Bronchial epithelial cell (primary cell): Measurements from ENCODE around the gene TESPA1. TPM values are rescaled to one million over a fixed set of nuclear protein-coding genes. Genes with fewer than 3 reads are reported as not detected.

Source experiments
- DNase-seq: peaks from one replicate; pipeline ENCODE4 v3.0.0-alpha.2; 2010; ENCODE audit warnings: low read depth
- FAIRE-seq: peaks from 2 replicates; lab custom pipeline; 2011; peaks lifted over from hg19 to GRCh38; lab: Jason Lieb, UNC
- H3K27me3 ChIP-seq: 2 replicates; pipeline ENCODE4 v1.5.1; 2011; ENCODE audit warnings: low read length; ENCODE audit not compliant: control insufficient read depth, insufficient read depth
- H3K36me3 ChIP-seq: 2 replicates; pipeline ENCODE4 v1.5.1; 2011; ENCODE audit warnings: low read length; ENCODE audit not compliant: control insufficient read depth, insufficient read depth
- H3K4me3 ChIP-seq: 2 replicates; pipeline ENCODE4 v1.5.1; 2011; ENCODE audit warnings: mild to moderate bottlenecking, low read depth, low read length, control low read depth
- total RNA-seq: library from RNA; depleted of rRNA; stranded (reverse); fragments of >200 nt; gene quantifications from 2 replicates; pipeline ENCODE4 v1.2.1, GENCODE V29; 2014
- TF ChIP-seq, protein P1 (sequence below): IDR thresholded peaks from 2 replicates; pipeline ENCODE4 v1.5.1; 2011; ENCODE audit warnings: mild to moderate bottlenecking, moderate library complexity, low read length, control low read depth, inconsistent platforms; ENCODE audit not compliant: insufficient read depth, severe bottlenecking

TESPA1 gene
- total RNA-seq, 1 donor from 2014 or later: not detected

DNA sequence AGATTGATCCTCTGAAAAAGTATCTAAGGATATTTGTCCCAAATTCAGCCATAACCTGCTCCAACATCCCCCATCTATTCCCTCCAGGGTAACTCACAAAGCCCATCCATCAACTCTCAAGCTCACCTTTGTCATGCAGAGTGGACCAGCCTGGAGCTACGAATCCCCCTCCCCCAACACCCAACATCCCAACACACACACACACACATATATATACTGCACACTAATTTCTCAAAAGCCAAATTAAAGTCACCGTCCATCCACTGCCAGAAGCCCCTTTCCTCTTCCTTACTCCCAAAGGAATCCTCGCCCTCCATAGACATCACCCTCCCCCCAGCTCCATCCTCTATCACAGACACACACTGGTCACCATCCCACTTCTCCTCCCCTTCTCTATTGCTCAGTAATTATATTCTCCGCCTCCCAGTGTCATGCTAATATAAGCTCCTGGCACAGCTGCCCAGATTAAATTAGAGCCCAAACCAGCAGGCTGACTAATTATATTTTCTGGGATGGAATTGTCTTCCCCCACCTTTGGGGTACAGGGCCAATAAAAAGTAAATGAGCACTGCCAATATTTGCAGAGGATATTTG, 13.5 kb upstream of the TESPA1 start:
- H3K27me3 ChIP-seq: no peaks in the 10 kb centered on the region
- DNase-seq: no peak
- H3K36me3 ChIP-seq: no peaks in the 10 kb centered on the region
- TF ChIP-seq, protein P1, sequence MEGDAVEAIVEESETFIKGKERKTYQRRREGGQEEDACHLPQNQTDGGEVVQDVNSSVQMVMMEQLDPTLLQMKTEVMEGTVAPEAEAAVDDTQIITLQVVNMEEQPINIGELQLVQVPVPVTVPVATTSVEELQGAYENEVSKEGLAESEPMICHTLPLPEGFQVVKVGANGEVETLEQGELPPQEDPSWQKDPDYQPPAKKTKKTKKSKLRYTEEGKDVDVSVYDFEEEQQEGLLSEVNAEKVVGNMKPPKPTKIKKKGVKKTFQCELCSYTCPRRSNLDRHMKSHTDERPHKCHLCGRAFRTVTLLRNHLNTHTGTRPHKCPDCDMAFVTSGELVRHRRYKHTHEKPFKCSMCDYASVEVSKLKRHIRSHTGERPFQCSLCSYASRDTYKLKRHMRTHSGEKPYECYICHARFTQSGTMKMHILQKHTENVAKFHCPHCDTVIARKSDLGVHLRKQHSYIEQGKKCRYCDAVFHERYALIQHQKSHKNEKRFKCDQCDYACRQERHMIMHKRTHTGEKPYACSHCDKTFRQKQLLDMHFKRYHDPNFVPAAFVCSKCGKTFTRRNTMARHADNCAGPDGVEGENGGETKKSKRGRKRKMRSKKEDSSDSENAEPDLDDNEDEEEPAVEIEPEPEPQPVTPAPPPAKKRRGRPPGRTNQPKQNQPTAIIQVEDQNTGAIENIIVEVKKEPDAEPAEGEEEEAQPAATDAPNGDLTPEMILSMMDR: no peak
- no peak overlapping the region for H3K4me3 ChIP-seq
- no peak for FAIRE-seq

DNA sequence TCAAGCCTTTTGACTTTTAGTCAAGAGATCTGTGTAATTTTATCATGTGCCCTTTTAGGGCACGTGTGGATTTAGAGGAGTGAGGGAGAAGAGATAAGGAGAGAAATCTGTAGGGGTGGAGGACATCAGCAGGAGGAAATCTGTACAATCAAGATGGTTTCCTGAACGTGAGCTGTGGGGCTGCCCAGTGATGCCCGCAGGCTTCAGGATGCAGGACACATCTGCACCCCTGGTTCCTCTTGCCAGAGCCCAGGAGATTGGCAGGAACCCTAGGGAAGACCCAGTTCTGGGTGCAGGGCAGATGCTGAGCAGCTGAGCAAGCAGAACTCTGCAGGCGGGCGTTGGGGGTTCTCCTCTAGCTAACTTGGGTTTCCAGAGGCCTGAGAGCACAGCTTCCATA, 11.6 kb upstream of the TESPA1 start:
- TF ChIP-seq, protein P1: no peak
- peaks cover under 1% of the 10 kb centered on the region for H3K27me3 ChIP-seq
- no peak for FAIRE-seq

DNA sequence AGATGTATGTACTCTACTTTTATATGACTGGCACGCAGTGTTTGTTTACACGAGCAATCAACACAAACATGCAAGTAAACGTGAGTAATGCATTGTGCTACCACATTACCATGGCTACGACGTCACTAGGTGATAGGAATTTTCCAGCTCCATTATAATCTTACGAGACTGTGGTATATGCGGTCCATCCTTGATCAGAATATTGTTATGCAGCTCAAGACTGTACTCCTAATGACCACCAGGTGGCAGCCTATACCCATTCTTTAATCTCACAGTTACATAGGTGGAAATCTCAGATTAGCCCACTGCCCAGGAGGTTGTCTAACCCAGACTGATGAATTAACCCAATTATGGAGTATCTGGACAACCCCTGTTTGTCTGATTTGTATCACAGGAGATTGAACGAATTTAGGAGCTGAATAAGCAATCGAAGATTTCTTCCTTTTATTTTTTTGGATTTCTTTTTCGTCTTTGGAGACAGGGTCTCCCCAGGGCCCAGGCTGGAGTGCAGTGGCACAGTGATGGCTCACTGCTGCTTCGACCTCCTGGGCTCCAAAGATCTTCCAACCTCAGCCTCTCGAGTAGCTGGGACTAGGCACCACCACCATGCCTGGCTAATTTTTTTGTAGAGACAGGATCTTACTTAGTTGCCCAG, 8.7 kb upstream of the TESPA1 start:
- DNase-seq (peak; percentile 68), FAIRE-seq (peak; percentile 13)

More for the DNA sequence above, 11.6 kb upstream of the TESPA1 start:
- H3K36me3 ChIP-seq: no peaks in the 10 kb centered on the region
- DNase-seq: no peak
- H3K4me3 ChIP-seq: no peak overlapping the region

DNA sequence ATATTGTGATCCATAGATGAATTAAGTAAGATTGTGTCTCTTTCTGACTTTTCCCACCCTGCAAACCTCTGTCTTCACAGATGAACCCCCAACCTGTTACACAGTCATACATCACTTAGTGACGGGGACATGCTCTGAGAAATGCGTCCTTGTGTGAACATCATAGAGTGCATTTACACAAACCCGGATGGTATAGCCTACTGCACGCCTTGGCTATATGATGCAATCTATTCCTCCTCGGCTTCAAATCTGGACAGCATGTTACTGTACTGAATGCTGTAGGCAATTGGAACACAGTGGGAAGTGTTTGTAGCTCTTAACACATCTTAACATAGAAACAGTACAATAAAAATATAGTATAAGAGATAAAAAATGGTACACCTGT, 7.4 kb upstream of the TESPA1 start:
- H3K27me3 ChIP-seq: peaks cover 2% of the 10 kb centered on the region
- FAIRE-seq (no peak), DNase-seq (no peak)
- H3K4me3 ChIP-seq: no peak overlapping the region
- H3K36me3 ChIP-seq: no peaks in the 10 kb centered on the region
- TF ChIP-seq, protein P1: no peak

More for the DNA sequence above, 8.7 kb upstream of the TESPA1 start:
- TF ChIP-seq, protein P1: peak; percentile 65
- Histone ChIP-seq H3K27me3 (peaks cover 2% of the 10 kb centered on the region), H3K36me3 (no peaks in the 10 kb centered on the region), H3K4me3 (no peak overlapping the region)

DNA sequence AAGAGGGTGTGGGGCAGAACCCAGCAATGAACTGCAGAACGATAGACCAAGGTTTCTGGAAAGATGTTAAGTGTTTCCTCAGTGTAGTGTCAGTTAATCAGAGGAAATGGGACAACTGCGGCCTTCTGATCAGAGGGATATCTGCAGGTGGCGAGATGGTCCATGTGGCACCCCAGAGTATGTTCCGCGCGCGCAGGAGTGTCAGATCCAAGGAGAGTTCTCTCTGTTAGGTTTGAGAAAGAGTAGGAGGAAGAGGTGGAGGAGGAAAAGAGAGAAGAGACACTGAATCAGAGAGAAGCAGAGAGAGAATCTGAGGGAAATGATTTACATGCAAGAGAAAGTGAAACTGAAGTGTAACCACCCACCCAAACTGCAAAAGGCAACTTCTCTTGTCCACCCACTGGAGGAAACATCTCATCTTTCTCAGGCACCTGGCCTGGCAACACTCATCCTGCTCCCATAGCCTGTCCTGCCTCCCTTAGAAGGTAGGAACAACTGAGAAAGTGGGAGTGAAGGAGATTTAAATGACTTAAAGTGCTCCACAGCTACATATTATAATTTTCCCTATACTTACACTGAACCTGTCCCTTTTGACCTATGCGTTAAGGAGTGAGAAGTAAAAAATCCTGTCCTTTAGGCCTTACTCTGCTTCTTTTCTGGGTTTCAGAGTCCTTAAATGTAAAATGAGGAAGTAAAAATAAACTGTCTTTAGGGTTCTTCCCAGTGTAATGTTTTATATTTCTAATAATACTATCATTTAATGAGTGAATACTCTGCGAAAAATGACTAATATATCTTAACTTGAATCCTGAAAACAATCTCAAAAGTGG, 6.8 kb upstream of the TESPA1 start:
- Histone ChIP-seq H3K27me3 (peaks cover 2% of the 10 kb centered on the region), H3K36me3 (no peaks in the 10 kb centered on the region), H3K4me3 (no peak overlapping the region)
- FAIRE-seq (no peak), DNase-seq (no peak)
- TF ChIP-seq, protein P1: no peak
